ENCODE results near the gene FUBP3.

Gene FUBP3, protein sequence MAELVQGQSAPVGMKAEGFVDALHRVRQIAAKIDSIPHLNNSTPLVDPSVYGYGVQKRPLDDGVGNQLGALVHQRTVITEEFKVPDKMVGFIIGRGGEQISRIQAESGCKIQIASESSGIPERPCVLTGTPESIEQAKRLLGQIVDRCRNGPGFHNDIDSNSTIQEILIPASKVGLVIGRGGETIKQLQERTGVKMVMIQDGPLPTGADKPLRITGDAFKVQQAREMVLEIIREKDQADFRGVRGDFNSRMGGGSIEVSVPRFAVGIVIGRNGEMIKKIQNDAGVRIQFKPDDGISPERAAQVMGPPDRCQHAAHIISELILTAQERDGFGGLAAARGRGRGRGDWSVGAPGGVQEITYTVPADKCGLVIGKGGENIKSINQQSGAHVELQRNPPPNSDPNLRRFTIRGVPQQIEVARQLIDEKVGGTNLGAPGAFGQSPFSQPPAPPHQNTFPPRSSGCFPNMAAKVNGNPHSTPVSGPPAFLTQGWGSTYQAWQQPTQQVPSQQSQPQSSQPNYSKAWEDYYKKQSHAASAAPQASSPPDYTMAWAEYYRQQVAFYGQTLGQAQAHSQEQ

DNA sequence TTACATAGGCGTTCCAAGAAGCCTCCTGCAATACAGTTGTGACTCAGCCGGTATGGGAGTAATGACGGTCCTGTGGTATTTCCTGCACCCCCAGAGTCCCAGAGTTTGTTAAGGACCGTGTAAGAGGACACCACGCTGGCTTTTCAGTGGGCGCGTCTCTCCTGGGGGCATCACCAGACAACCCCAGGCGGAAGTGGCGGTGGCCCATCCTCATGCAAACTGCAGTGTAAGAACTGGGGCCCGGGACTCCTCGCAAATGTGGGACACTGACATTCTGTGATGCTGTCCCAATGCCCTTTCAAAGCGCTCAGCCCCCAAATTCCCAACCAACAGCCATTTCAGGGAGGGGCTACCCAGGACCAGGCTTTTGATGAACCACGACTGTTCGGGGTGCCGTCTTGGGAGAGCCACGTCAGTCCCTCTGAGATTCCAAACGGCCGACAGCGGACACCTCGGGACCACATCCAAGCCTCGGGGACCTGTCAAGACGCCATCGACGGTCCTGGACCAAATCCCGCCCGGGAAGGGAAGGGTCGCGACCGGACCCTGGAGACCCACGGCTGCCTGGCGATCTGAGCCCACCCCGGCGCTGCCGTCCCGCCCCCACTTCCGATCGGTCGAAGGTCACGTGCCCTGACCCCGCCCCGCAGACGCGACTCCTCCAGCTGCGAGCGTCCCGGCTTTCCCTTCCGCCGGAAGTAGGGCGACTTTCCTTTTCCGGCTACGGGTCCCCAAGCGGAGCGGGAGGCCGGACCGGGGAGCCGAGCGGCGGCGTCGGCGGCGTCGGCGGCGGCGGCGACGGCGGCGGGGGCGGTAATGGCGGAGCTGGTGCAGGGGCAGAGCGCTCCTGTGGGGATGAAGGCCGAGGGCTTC, at the start of gene FUBP3:
Gene FUBP3, plus strand, starts transcription at position 713 of the 873 bp plus-strand sequence. Its CDS starts 104 bp downstream, at position 817.
- DNase-seq (ENCODE audit: low read depth in 2 of 2), result peak; percentile 59 to 83

DNA sequence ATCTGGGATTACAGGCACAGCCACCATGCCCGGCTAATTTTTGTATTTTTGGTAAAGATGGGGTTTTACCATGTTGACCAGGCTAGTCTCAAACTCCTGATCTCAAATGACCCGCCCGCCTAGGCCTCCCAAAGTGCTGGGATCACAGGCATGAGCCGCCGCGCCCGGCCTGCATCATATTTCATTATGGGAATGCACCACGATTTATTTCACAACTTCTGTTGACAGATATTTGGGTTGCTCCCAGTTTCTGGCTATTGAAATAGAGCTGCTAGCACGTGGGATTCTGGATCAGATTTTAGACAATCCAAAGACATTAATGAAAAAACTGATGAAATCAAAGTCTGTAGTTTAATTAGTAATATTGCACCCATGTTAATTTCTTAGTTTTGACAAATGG, 48.4 kb upstream of the FUBP3 start:
- no peak for DNase-seq (ENCODE audit: low read depth in 2 of 2)

DNA sequence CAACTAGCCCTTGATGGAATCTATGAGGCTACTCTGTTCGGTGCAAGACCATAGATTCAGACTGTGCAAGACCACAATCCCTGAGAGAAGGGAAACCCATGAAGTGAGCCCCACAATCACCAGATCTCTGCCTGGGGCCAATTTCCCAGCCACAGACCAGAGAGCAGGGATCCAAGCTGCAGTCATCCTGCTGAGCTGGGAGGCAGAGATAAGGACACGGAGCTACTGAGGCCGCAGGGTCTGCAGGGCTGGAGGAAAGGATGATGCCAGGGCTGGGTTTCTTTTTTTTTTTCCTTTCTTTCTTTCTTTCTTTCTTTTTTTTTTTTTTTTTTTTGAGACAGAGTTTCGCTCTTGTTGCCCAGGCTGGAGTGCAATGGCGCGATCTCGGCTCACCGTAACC, 47.7 kb upstream of the FUBP3 start:
- DNase-seq (ENCODE audit: low read depth in 2 of 2), result no peak

DNA sequence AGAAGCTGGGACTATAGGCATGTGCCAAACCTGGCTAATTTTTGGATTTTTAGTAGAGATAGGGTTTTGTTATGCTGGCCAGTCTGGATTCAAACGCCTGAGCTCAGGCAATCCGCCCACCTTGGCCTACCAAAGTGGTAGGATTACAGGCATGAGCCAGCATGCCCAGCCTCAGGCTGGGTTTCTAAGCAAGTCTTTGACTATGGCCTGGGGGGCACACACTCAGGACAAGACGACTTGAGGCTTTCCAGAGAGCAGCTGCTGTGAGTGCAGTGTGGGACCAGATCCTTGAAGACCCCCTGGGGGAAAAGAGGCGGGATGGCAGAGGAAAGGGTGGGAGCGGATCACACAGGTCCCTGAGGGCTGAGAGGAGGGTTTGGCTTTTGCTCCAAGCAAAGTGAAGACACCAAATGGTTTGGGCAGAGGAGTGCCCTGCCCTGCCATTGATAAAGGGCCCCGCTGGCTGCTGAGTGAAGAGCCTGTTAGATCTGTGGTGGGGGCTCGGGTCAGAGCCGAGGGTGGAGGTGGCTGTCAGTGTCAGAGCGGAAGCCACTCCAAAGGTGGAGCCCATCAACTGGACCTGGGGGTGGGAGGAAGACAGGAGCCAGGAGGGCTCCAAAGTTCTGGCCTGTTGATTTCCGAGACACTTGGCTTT, 46.8 kb upstream of the FUBP3 start:
- DNase-seq (ENCODE audit: low read depth in 2 of 2), result no peak

DNA sequence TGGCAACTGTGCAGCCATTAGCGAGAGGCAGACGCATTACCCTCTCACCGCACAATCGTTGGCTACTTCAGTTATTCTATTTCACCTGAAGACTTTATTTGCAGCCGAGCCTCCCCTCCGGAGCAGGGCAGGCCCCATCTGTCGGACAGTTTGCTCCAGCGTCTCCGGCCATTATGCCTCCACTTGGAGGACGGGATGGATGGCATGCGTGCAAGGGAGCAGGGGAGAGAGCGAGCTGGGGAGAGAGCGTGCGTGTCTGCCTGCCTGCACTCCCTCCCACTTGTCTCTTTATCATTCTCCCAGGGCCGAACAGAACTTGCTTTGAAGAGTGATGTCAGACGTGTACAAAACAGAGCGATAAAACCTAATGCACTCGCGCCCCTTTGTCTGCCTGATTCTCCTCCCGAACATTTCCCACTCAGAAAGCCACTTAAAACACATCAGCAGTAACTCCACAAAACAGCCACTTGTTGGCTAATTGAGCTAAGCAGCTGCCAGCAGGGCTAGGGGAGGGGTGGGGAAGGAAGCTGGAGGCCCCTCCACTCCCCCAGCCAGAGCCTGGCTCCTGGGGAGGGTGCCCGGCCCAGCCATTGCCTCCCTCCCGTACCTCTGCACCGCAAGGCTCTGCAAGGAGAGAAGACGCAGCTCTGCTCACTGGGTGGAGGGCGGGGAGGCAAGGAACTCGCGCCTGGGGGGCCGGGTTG, 43.4 kb upstream of the FUBP3 start:
- no peak for DNase-seq (ENCODE audit: low read depth in 2 of 2)

DNA sequence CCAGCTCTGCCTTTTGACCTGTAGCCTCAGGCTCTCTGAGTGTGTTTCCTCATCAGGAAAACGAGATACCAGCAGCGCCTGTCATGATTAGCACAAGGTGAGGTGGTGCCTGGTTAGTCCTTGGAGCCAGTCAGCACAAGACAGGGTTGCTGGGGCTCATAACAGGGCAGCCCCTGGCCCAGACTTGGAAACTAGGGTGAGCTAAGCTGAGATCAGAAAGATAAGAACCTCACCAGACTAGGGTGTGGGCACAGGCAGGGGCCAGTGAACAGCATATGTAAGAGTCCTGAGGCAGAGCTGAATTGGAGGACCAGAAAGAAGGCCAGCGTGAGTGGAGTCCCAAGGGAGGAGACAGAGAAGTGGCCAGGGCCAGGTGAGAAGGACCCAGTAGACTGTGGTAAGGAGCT, 42.7 kb upstream of the FUBP3 start:
- no peak for DNase-seq (ENCODE audit: low read depth in 2 of 2)

DNA sequence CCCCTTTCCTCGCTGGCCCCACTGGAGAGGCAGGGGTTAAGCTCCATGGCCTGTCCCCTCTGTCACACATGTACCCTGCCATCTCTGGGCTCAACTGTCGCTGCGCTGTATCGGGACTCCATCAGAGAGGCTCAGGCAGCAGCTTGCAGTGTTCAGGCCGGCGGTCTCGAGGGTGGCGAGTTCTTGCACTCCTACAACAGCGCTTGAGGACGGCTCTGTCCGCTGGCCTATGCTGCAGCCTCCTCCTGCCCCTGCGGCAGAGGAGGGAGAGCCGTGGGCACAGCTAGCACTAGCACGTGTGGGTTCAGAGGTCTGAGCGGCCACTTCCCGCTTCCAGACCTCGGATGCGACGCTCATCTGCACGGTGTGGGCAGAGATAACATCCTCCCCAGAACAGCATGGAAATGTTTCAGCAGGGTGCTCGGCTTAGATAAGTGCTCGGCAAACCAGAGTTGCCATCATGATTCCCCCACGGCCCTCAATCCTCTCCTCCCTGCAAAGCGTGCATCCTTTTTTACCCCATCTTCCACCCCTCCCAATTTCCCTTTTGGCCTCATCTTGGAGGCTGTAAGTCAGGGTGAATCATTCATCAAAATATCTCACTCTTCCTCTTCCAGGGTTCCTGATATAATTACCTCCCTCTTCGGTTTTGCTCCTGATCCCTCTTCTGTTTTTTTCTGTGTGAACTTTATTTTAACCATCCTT, 41.9 kb upstream of the FUBP3 start:
- DNase-seq (ENCODE audit: low read depth in 2 of 2), result no peak

DNA sequence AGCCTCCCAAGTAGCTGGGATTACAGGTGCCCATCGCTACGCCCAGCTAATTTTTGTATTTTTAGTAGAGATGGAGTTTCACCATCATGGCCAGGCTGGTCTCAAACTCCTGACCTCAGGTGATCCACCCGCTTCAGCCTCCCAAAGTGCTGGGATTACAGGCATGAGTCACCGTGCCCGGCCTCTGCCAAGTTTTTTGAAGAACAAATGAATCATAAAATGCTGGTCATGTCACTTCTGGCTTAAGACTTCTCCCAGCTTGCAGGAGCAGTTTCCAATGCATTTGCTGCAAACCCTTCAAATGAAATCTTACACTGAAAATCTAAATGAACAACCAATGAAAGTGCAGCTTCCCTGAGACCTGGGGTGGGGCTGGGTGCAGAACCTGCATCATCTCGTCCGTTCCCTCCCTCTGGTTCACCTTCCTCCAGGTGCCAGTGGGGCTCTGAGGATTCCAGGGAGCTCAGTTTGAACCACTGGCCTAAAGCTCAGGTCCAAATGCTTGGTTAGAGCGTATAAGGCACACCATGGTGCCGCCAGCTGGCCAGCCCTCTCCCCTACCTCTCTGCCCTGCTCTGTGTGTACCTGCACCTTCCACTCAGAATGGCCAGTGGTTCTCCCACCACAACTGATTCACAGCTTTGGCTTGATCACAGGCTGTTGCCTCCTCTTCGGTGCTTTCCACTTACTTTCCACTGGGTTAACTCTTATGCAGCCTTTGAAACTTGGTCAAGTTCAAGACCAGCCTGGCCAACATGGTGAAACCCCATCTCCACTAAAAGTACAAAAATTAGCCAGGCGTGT, 39.8 kb upstream of the FUBP3 start:
- no peak for DNase-seq (ENCODE audit: low read depth in 2 of 2)

DNA sequence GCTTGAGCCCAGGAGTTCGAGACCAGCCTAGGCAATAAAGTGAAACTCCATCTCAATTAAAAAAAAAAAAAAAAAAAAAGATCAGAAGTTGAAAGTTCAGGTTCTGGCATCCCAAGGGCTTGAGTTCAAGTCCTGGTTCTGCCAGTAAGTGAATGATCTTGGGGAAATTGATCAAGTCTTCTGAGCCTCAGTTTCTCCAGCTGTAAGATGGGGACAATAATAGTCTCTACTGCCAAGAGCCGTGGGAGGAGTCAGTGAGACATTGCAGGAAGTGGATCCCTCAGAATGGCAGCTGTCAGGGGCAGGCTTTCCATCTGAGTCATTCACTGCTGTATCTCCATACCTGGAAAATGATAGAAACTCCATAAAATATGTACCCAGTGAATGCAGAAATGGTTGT, 37.8 kb upstream of the FUBP3 start:
- DNase-seq (ENCODE audit: low read depth in 2 of 2), result no peak

DNA sequence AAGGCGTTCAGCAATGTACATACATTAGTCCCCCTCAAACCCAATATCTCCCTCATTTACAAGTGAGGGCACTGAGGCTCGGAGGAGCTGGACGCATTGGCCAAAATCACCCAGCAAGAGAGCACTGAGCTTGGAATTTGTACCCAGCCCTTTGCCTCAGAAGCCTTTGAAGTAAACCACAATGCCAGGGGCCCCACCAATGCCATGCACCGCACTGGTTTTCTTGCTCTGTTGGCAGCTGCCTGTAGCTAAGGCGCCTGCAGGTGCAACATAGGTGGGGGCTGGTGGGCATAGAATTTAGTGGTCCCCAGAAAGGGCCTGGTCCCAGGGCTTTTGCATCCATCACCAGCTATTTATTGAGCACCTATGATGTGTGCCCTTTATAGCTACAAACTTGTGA, 37.3 kb upstream of the FUBP3 start:
- DNase-seq (ENCODE audit: low read depth in 2 of 2), result no peak

DNA sequence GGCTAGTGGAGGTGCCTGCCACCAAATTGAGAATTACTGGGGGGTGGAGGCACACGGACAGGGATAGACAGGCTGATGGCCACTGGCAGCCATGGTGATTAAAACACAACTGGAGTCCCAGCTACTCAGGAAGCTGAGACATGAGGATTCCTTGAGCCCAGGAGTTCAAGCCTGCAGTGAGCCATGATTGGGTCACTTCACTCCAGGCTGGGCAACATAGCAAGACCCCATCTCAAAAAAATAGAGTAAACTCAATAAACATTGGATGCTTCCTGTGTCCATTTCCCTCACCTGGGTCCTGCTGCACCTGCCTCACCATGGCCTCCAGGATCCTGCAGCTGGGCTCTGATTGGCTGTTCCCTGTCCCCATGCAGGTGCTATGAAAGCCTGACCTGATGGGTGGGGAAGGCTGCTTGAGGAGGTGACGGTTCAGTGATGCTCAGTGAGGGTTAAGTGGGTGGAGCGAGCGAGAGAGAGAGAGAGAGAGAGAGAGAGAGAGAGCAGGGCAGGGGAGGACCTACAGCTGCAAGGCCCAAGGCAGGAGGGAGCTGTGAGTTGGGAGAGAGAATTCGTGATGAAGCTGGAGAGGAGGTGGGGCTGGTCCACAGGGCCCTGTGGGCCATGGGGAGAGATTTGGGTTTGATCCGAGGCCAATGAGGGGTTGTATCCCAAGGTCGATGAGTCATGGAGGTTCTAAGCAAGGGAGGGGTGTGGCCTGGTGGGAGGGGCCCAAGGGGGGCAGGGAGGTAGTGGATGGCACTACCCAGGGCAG, 36.7 kb upstream of the FUBP3 start:
- DNase-seq (ENCODE audit: low read depth in 2 of 2), result no peak

DNA sequence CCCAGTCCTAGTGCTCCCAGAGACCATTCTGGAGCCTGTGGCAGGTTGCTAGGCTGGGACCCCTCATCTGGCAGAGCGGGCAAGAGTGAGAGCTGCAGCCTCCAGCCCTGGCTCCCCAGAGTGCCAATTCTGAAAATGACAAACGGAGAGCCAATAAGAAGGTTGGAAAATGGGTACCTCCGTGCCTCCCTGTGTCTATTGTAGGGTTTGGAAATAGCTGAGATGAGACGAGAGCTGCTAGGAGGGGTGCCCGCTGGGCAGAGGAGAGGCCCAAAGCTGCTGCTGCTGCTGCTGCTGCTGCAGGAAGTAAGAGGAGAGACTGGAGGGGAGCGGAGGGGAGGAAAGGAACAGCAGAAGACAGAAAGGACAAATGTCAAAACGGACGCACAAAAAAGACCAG, 36.0 kb upstream of the FUBP3 start:
- DNase-seq (ENCODE audit: low read depth in 2 of 2), result no peak

DNA sequence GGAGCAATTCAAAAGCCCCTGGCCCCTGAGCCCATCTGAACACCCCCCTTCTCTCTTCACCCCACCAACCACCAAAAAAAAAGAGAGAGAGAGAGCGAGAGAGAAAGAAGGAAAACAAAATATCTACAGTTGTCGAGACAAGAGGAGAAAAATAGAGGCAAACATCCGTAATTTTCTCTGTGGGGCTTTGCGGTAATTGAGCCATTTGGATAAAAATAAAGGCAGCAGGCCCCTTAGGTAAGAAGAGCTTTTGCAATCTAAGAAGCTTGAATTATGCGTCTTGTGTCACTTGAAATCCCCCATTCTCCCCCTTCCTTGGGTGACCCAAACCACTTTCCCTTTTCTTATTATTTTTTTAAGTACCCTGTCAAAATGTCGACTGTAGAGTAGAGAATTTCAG, 35.5 kb upstream of the FUBP3 start:
- DNase-seq (ENCODE audit: low read depth in 2 of 2), result no peak

DNA sequence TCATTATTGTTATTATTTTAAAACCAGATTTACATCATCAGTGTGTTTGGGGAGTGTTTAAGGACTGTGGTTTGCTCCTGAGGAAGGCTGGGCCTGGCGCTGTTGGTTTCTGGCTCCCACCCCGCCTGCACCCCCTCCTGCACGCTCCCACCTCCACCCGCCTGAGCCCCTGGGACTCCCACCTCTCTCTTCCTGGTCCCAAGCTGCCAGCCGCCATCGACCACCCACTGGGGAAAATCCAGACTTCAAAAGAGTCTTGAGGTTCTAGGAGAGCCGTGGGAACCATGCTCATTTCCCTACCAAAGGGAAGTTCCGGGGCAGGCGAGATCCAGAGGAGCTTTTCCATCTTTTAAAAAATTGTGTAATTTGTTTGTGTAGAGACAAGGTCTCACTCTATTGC, 35.0 kb upstream of the FUBP3 start:
- no peak for DNase-seq (ENCODE audit: low read depth in 2 of 2)

DNA sequence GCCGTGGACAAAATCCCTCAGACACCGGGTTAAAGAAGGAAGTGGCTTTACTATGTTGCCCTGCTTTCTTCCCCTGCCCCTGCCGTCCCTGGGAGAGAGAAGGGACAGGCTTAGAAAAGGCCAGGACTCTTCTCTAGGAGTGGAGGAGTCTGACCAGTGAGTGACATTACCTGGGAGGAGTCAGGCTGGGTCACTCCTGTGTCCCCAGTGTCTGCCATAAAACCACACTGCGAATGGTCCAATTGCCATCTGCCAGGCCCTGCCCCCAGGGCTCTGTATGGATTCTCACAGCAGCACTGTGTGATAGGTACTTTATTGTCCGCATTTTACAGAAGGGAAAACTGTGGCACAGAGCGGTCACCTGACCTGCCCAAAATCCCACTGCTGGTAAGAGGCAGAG, 31.3 kb upstream of the FUBP3 start:
- DNase-seq (ENCODE audit: low read depth in 2 of 2), result no peak

DNA sequence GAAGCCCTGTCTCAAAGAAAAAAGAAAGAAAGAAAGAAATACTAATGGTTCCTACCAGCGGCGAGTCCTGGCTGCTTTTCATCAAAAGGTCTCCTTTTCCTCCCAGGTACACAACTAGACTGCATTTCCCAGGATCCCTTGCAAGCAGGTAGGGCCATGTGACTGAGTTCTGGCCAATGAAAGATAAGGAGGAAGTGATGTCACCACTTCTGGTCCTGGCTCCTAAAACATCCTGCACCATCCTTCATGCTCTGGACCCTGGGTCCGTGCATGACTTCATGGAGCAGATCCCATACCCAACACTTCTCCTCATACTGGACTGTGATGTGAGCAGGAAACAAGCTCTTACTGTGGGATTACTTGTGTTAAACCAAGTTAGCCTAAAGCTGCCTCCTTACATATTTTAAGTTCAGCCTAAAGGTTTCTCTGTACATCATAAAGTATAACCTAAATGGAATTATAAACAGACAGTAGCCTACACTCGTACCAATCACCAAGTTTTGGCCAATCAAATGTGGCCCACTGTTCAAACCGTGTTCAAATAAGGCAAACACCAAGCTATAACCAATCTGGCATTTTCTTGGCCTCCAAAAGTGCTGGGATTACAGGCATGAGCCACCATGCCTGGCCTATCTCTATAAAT, 30.2 kb upstream of the FUBP3 start:
- DNase-seq (ENCODE audit: low read depth in 2 of 2), result no peak

DNA sequence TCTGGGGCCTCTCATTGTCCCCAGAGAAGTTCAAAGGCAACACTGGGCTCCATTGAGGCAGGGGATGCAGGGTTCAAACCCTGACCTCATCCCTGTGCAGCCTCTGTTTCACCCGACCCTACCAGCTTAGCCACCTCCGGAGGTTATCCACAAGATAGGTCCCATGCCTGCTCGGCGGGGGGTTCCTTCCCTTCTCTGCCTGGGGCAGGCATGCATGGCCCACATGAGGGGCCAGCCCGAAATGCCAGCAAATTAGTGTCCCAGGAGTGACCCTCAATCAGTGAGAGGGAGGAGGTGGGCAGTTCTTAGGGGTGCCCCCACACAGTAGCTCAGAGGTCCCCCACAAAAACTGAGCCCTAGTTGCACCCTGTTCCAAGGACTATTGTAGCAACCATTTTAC, 24.8 kb upstream of the FUBP3 start:
- no peak for DNase-seq (ENCODE audit: low read depth in 2 of 2)

DNA sequence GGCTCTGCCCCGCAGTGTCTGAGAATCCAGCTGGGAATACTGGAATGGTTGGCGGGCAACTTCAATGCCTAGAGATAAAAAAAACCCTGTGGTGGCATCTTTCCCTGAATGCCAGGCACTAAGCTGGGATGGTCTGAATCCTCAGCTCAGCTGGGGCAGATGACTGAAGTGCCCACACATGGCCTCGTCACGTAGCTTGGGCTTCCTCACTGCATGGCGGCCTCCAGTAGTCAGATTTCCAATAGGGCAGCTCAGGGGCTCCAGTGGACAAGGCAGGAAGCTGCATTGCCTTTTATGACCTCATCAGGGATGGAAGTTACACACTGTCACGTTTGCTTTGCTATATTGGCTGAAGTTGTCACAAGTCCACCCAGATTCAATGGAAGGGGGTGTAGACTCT, 24.3 kb upstream of the FUBP3 start:
- DNase-seq (ENCODE audit: low read depth in 2 of 2), result no peak

DNA sequence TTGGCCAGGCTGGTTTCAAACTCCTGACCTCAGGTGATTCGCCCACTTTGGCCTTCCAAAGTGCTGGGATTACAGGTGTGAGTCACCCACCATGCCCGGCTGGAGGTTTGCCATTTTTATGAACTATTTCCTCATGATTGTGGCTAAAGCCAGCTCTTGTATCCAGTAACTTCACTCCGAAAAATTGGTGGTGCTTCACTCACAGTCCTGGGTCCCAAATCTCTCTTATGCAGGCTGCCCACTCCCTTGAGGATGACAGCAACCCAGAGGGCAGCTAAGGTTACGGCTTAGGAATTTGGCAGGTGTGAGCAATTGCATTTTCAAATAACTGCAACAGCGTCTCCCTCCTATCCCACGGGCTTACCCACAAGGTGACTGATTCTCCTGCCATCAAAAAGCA, 23.4 kb upstream of the FUBP3 start:
- no peak for DNase-seq (ENCODE audit: low read depth in 2 of 2)

Measured in stimulated activated CD4-positive, alpha-beta T cell treated with anti-CD3 and anti-CD28 coated beads, Interleukin-1b, Interleukin-23, amount 100 ng/mL, for 1 hour (primary cell).